ENCODE measurements around the gene FAM107A.

DNA sequence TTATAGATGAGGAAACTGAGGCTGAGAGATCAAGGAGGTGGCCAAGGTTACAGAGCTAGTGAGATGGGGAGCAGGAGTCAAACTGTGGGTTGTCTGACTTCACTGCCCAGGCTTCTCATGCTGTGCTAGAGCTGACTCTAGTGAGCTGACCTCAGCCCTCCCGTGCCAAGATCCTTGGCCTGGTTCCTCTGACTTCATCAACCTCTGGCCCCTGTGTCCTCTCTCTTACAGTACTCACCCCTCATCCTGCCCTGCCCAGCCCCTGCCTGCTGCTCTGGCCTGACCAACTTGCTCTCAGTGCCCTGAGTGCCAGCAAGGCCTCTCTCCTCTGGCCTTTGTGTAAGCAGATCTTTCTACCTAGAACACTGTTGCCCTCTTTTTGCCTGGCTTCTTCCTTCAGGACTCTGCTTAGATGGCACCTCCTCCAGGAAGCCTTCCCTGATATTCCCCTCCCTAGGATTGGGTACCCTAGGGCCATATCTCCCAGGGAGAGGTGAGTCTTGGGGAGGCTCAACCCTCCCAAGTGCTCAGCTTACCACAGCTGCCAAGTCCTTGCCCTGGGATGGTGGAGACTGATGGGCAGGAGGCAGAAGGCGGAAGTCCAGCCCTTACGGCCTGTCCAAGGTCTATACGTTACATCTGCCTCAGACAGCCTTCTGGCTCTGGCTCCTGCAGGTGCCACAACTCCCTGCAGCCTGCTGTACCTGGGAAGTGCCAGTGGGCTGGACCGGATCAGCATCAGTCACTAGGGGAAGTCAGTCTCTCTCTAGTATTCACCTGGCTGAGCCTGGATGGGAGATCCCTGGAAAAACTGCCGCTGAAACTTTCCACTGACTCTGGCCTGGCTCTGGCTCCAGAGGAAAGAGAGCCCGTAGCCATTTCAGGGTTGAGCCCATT lies 36.3 kb upstream of the FAM107A start:
- TF ChIP-seq, protein P1, sequence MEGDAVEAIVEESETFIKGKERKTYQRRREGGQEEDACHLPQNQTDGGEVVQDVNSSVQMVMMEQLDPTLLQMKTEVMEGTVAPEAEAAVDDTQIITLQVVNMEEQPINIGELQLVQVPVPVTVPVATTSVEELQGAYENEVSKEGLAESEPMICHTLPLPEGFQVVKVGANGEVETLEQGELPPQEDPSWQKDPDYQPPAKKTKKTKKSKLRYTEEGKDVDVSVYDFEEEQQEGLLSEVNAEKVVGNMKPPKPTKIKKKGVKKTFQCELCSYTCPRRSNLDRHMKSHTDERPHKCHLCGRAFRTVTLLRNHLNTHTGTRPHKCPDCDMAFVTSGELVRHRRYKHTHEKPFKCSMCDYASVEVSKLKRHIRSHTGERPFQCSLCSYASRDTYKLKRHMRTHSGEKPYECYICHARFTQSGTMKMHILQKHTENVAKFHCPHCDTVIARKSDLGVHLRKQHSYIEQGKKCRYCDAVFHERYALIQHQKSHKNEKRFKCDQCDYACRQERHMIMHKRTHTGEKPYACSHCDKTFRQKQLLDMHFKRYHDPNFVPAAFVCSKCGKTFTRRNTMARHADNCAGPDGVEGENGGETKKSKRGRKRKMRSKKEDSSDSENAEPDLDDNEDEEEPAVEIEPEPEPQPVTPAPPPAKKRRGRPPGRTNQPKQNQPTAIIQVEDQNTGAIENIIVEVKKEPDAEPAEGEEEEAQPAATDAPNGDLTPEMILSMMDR (conservative IDR thresholded peaks at IDR 0.05; ENCODE audit: low read depth in 2 of 2) = no peak
- TF ChIP-seq, protein P2, sequence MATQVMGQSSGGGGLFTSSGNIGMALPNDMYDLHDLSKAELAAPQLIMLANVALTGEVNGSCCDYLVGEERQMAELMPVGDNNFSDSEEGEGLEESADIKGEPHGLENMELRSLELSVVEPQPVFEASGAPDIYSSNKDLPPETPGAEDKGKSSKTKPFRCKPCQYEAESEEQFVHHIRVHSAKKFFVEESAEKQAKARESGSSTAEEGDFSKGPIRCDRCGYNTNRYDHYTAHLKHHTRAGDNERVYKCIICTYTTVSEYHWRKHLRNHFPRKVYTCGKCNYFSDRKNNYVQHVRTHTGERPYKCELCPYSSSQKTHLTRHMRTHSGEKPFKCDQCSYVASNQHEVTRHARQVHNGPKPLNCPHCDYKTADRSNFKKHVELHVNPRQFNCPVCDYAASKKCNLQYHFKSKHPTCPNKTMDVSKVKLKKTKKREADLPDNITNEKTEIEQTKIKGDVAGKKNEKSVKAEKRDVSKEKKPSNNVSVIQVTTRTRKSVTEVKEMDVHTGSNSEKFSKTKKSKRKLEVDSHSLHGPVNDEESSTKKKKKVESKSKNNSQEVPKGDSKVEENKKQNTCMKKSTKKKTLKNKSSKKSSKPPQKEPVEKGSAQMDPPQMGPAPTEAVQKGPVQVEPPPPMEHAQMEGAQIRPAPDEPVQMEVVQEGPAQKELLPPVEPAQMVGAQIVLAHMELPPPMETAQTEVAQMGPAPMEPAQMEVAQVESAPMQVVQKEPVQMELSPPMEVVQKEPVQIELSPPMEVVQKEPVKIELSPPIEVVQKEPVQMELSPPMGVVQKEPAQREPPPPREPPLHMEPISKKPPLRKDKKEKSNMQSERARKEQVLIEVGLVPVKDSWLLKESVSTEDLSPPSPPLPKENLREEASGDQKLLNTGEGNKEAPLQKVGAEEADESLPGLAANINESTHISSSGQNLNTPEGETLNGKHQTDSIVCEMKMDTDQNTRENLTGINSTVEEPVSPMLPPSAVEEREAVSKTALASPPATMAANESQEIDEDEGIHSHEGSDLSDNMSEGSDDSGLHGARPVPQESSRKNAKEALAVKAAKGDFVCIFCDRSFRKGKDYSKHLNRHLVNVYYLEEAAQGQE (IDR thresholded peaks at IDR 0.05; ENCODE audit: unreplicated experiment) = no peak
- TF ChIP-seq EZH2 (IDR thresholded peaks at IDR 0.05; ENCODE audit: low read depth, unreplicated experiment) (no peak), EZH2phosphoT487 (IDR thresholded peaks at IDR 0.05; ENCODE audit: unreplicated experiment) (no peak), ZNF114 (CRISPR knock-in tag; IDR thresholded peaks at IDR 0.05) (no peak), POLR2AphosphoS5 (IDR thresholded peaks at IDR 0.05; ENCODE audit: low read depth) (no peak), JUNB (IDR thresholded peaks at IDR 0.05; ENCODE audit: unreplicated experiment) (no peak), NANOG (IDR thresholded peaks at IDR 0.05; ENCODE audit: borderline replicate concordance) (no peak)
- TF ChIP-seq, protein P3, sequence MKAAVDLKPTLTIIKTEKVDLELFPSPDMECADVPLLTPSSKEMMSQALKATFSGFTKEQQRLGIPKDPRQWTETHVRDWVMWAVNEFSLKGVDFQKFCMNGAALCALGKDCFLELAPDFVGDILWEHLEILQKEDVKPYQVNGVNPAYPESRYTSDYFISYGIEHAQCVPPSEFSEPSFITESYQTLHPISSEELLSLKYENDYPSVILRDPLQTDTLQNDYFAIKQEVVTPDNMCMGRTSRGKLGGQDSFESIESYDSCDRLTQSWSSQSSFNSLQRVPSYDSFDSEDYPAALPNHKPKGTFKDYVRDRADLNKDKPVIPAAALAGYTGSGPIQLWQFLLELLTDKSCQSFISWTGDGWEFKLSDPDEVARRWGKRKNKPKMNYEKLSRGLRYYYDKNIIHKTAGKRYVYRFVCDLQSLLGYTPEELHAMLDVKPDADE (IDR thresholded peaks at IDR 0.05) = no peak
